Measurements from ENCODE around the gene SBF2. TPM values are rescaled to one million over a fixed set of nuclear protein-coding genes. Genes with fewer than 3 reads are reported as not detected.

Gene SBF2
- total RNA-seq, 4 donors from 2014 or later: 44.6 to 59.4 (median 53.4) TPM

GRCh38 chr11:9796854-9797253 is 497.2 kb downstream of the SBF2 start:
- Histone ChIP-seq H3K27ac (replicated peaks in 1 of 4) (no peak overlapping the region), H3K4me1 (peaks cover 4 to 8% (median 5%) of the 10 kb centered on the region in 4 donors), H3K9me3 (no peaks in the 10 kb centered on the region), H3K4me3 (no peak overlapping the region), H3K27me3 (no peaks in the 10 kb centered on the region), H3K36me3 (peaks cover 0 to 20% (median 8%) of the 10 kb centered on the region in 4 donors)
- intact Hi-C loops (cut with DNase I): no loop called here
- WGBS: 94% methylated on average over 5 of the region's 5 CpGs
- DNase-seq (ENCODE audit: extremely low spot score): no peak
- no peak for TF ChIP-seq POLR2A (IDR thresholded peaks at IDR 0.05; ENCODE audit: low read depth)
- no peak for TF ChIP-seq CTCF (IDR thresholded peaks at IDR 0.05)
- TF ChIP-seq EP300 (IDR thresholded peaks at IDR 0.05): no peak
- TF ChIP-seq POLR2AphosphoS5 (IDR thresholded peaks at IDR 0.05): no peak

DNA sequence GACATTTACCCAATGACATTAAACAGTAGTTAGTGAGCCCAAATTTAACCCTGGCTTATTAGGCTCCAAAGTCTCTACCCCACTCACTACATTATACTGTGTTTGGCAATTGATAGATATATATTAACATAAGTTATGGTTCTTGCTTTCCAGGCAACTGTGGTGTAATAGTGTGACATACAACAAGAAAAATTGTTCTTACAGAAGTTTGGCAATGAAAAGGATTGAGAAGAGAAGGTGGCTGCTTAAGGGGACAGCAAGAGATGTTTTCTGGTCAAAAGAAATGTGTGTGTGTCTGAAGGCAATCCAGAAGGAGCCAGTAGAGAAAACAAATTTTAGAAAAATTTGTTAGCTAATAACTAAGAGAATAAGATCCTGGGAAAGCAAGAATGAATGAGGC is 497.8 kb downstream of the SBF2 start:
- no peak overlapping the region for H3K27ac ChIP-seq (replicated peaks in 1 of 4)

GRCh38 chr11:9790703-9791102 is 503.3 kb downstream of the SBF2 start:
- Histone ChIP-seq H3K36me3 (peaks cover 7 to 60% (median 35%) of the 10 kb centered on the region in 4 donors), H3K4me3 (no peak overlapping the region), H3K27ac (replicated peaks in 1 of 4) (no peak overlapping the region), H3K27me3 (no peaks in the 10 kb centered on the region), H3K4me1 (peaks cover 5 to 13% (median 11%) of the 10 kb centered on the region in 4 donors), H3K9me3 (no peaks in the 10 kb centered on the region)
- 79% methylated on average over 3 of the region's 3 CpGs for WGBS
- intact Hi-C loops (cut with DNase I): no loop called here
- DNase-seq (ENCODE audit: extremely low spot score): no peak
- TF ChIP-seq POLR2A (IDR thresholded peaks at IDR 0.05; ENCODE audit: low read depth) (no peak), CTCF (IDR thresholded peaks at IDR 0.05) (no peak), POLR2AphosphoS5 (IDR thresholded peaks at IDR 0.05) (no peak), EP300 (IDR thresholded peaks at IDR 0.05) (no peak)

More for the DNA sequence above, 497.8 kb downstream of the SBF2 start:
- TF ChIP-seq EP300 (IDR thresholded peaks at IDR 0.05) (no peak), POLR2A (IDR thresholded peaks at IDR 0.05; ENCODE audit: low read depth) (no peak), CTCF (IDR thresholded peaks at IDR 0.05) (no peak), POLR2AphosphoS5 (IDR thresholded peaks at IDR 0.05) (no peak)
- H3K4me1 ChIP-seq: peaks cover 0 to 2% (median 0%) of the 10 kb centered on the region in 4 donors
- no peak overlapping the region for H3K4me3 ChIP-seq
- peaks cover 0 to 20% (median 8%) of the 10 kb centered on the region in 4 donors for H3K36me3 ChIP-seq
- intact Hi-C loops (cut with DNase I): no loop called here
- DNase-seq (ENCODE audit: extremely low spot score): no peak
- no peaks in the 10 kb centered on the region for H3K9me3 ChIP-seq
- no peaks in the 10 kb centered on the region for H3K27me3 ChIP-seq

DNA sequence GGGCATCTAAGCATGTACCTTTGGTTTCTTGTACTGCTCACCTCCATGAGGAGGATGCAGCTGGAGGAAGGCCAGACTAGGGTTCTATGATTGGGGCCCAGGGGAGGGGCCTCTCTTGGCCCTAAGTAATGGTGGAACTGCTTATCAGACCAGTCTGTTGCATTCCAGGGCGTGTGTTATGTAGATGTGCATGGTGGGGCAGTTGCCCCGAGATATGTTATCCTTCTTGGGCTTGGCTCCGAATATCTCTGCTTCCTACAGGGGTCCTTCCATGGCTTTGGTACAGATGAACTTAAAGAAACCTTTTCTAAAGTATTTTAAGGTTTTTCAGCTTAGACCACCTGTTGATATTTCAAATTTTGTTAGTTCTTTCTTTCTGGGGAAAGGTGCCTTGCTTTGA is 504.1 kb downstream of the SBF2 start:
- Histone ChIP-seq H3K27ac (replicated peaks in 1 of 4) (no peak overlapping the region), H3K9me3 (no peaks in the 10 kb centered on the region), H3K4me3 (no peak overlapping the region), H3K4me1 (peaks cover 8 to 13% (median 11%) of the 10 kb centered on the region in 4 donors), H3K27me3 (no peaks in the 10 kb centered on the region), H3K36me3 (peaks cover 7 to 68% (median 38%) of the 10 kb centered on the region in 4 donors)
- 100% methylated on average over 3 of the region's 3 CpGs for whole genome bisulfite sequencing
- TF ChIP-seq POLR2AphosphoS5 (IDR thresholded peaks at IDR 0.05) (no peak), CTCF (IDR thresholded peaks at IDR 0.05) (no peak), POLR2A (IDR thresholded peaks at IDR 0.05; ENCODE audit: low read depth) (no peak), EP300 (IDR thresholded peaks at IDR 0.05) (no peak)
- intact Hi-C loops (cut with DNase I): no loop called here
- DNase-seq (ENCODE audit: extremely low spot score): no peak

- DNase-seq (ENCODE audit: extremely low spot score): no peak
- TF ChIP-seq CTCF (IDR thresholded peaks at IDR 0.05): no peak
- TF ChIP-seq POLR2AphosphoS5 (IDR thresholded peaks at IDR 0.05): peak in 1 of 2 donors; percentile 21
- no peak for TF ChIP-seq POLR2A (IDR thresholded peaks at IDR 0.05; ENCODE audit: low read depth)
- peaks cover 7 to 78% (median 53%) of the 10 kb centered on the region in 4 donors for H3K36me3 ChIP-seq
Measured at GRCh38 chr11:9787981-9788521, 506.0 kb downstream of the SBF2 start.

More at GRCh38 chr11:9787981-9788521, 506.0 kb downstream of the SBF2 start:
- peak overlapping the region; percentile 12 to 48 (median 25) for H3K27ac ChIP-seq (replicated peaks in 1 of 4)
- H3K4me1 ChIP-seq: peaks cover 12 to 19% (median 14%) of the 10 kb centered on the region in 4 donors
- intact Hi-C loops (cut with DNase I): no loop called here
- H3K4me3 ChIP-seq: no peak overlapping the region
- no peaks in the 10 kb centered on the region for H3K27me3 ChIP-seq
- WGBS: 62% methylated on average over 3 of the region's 3 CpGs
- H3K9me3 ChIP-seq: no peaks in the 10 kb centered on the region
